HG03025 (cell line): ENCODE measurements around the gene ICA1.
A peak's percentile ranks its signal among the peaks of the same experiment; 100 is the strongest.

Experiments
- ATAC-seq: cut with Tn5 transposase; IDR thresholded peaks from one replicate; pipeline ENCODE4 v1.9.1; 2021; ENCODE audit warnings: mild to moderate bottlenecking, moderate library complexity; ENCODE audit not compliant: unreplicated experiment, low FRiP score

ICA1 gene

GRCh38 chr7:8168336-8168735 lies 93.6 kb downstream of the ICA1 start:
- no peak for ATAC-seq

GRCh38 chr7:8165150-8165549 lies 96.8 kb downstream of the ICA1 start:
- ATAC-seq: no peak

- ATAC-seq: no peak
Measured at GRCh38 chr7:8162181-8162580, 99.8 kb downstream of the ICA1 start.

- ATAC-seq: no peak
Measured at GRCh38 chr7:8161364-8161828, 100.6 kb downstream of the ICA1 start.

GRCh38 chr7:8160779-8161345 lies 101.1 kb downstream of the ICA1 start:
- ATAC-seq: no peak

GRCh38 chr7:8160250-8160649 lies 101.7 kb downstream of the ICA1 start:
- ATAC-seq: no peak

- no peak for ATAC-seq
Measured at GRCh38 chr7:8159595-8159994, 102.4 kb downstream of the ICA1 start.

- ATAC-seq: no peak
Measured at GRCh38 chr7:8157296-8157695, 104.7 kb downstream of the ICA1 start.

GRCh38 chr7:8155836-8156235 lies 106.1 kb downstream of the ICA1 start:
- no peak for ATAC-seq

- no peak for ATAC-seq
Measured at GRCh38 chr7:8154272-8154671, 107.7 kb downstream of the ICA1 start.

- ATAC-seq: no peak
Measured at GRCh38 chr7:8152489-8153192, 109.3 kb downstream of the ICA1 start.

GRCh38 chr7:8151161-8151725 lies 110.7 kb downstream of the ICA1 start:
- ATAC-seq: no peak

GRCh38 chr7:8149222-8149621 lies 112.7 kb downstream of the ICA1 start:
- peak; percentile 55 for ATAC-seq

GRCh38 chr7:8147760-8148463 lies 114.1 kb downstream of the ICA1 start:
- ATAC-seq: no peak

- ATAC-seq: no peak
Measured at GRCh38 chr7:8146788-8147413, 115.1 kb downstream of the ICA1 start.

- ATAC-seq: no peak
Measured at GRCh38 chr7:8146106-8146787, 115.7 kb downstream of the ICA1 start.

- ATAC-seq: no peak
Measured at GRCh38 chr7:8144856-8145255, 117.1 kb downstream of the ICA1 start.

GRCh38 chr7:8143151-8143874 lies 118.7 kb downstream of the ICA1 start:
- peak; percentile 61 for ATAC-seq

- ATAC-seq: no peak
Measured at GRCh38 chr7:8142477-8142876, 119.5 kb downstream of the ICA1 start.

- ATAC-seq: no peak
Measured at GRCh38 chr7:8141070-8141469, 120.9 kb downstream of the ICA1 start.
